ENCODE measurements around the gene ELMO1.

ELMO1 gene

DNA sequence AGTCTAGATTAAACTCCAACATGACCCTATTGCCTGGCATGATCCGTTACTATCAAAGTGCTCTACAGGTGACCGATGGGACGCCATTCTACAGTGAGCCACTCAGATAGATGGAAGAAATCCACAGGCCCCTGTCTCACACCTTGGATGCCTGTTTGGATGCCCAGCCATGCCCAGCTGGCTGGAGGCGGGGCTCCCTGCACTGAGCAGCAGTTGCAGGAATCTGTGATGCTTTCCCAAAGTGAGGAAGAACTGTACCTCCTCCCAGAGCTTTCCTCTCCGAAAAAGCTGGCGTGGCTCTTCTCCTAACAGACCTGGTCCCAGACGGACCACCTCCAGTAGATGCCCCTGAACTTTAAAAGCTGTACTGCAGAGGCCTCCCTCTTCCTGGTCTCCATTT is 253.3 kb downstream of the ELMO1 start:
- no peak overlapping the region for H3K27ac ChIP-seq
- TF ChIP-seq, protein P1, sequence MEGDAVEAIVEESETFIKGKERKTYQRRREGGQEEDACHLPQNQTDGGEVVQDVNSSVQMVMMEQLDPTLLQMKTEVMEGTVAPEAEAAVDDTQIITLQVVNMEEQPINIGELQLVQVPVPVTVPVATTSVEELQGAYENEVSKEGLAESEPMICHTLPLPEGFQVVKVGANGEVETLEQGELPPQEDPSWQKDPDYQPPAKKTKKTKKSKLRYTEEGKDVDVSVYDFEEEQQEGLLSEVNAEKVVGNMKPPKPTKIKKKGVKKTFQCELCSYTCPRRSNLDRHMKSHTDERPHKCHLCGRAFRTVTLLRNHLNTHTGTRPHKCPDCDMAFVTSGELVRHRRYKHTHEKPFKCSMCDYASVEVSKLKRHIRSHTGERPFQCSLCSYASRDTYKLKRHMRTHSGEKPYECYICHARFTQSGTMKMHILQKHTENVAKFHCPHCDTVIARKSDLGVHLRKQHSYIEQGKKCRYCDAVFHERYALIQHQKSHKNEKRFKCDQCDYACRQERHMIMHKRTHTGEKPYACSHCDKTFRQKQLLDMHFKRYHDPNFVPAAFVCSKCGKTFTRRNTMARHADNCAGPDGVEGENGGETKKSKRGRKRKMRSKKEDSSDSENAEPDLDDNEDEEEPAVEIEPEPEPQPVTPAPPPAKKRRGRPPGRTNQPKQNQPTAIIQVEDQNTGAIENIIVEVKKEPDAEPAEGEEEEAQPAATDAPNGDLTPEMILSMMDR (IDR thresholded peaks at IDR 0.05), result no peak
- no peak for TF ChIP-seq ZFX (IDR thresholded peaks at IDR 0.05; ENCODE audit: borderline replicate concordance)

DNA sequence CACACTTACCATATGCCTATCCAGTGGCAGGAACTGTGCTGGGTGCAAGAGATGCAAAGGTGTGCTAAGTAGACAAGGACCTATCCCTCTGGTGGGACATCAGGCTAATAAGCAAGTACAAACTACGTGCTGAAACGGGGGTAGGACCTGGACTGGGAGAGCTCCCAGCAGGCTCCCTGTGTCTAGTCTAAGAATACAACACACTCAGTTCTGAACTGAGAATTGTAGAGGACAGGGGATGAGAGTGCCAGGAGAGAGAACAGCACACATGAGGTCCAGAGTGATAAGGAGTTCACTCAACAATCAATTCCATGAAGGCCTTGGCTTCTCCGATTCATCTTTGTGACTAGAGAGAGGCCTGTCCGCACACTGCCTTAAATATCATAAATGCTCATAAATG is 253.7 kb downstream of the ELMO1 start:
- H3K27ac ChIP-seq, result no peak overlapping the region
- TF ChIP-seq, protein P1 (IDR thresholded peaks at IDR 0.05), result no peak
- no peak for TF ChIP-seq ZFX (IDR thresholded peaks at IDR 0.05; ENCODE audit: borderline replicate concordance)

- TF ChIP-seq ZFX (IDR thresholded peaks at IDR 0.05; ENCODE audit: borderline replicate concordance), result no peak
- TF ChIP-seq, protein P1 (IDR thresholded peaks at IDR 0.05), result no peak
- no peak overlapping the region for H3K27ac ChIP-seq
These were observed 254.9 kb downstream of the ELMO1 start for GRCh38 chr7:37193775-37194135.

GRCh38 chr7:37193087-37193774 is 255.4 kb downstream of the ELMO1 start:
- H3K27ac ChIP-seq, result no peak overlapping the region
- TF ChIP-seq ZFX (IDR thresholded peaks at IDR 0.05; ENCODE audit: borderline replicate concordance), result no peak
- TF ChIP-seq, protein P1 (IDR thresholded peaks at IDR 0.05), result no peak

DNA sequence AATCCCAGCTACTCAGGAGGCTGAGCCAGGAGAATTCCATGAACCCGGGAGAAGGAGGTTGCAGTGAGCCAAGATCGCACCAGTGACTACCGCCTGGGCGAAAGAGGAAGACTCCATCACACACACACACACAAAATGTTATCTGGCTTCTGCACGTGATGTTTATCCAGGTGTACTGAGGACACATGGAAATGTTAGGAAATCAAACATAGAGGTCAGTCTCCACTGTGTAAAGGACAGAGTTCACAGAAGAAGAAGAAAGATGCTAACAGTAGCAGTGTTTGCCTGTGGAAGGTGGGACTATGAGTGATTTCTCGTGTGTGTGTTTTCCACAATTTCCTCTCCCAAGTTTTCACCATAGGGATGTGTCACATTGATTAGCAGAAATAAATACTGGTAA is 256.9 kb downstream of the ELMO1 start:
- TF ChIP-seq ZFX (IDR thresholded peaks at IDR 0.05; ENCODE audit: borderline replicate concordance), result no peak
- TF ChIP-seq, protein P1 (IDR thresholded peaks at IDR 0.05), result no peak
- H3K27ac ChIP-seq, result no peak overlapping the region

- no peak overlapping the region for H3K27ac ChIP-seq
- TF ChIP-seq, protein P1 (IDR thresholded peaks at IDR 0.05), result no peak
- no peak for TF ChIP-seq ZFX (IDR thresholded peaks at IDR 0.05; ENCODE audit: borderline replicate concordance)
These were observed 261.5 kb downstream of the ELMO1 start for GRCh38 chr7:37187179-37187578.

- TF ChIP-seq ZFX (IDR thresholded peaks at IDR 0.05; ENCODE audit: borderline replicate concordance), result no peak
- TF ChIP-seq, protein P1 (IDR thresholded peaks at IDR 0.05), result no peak
- H3K27ac ChIP-seq, result no peak overlapping the region
These were observed 261.9 kb downstream of the ELMO1 start for GRCh38 chr7:37186753-37187152.

All from 22Rv1 (cell line).